Activated CD8-positive, alpha-beta memory T cell treated with anti-CD3 and anti-CD28 coated beads, Interleukin-2, amount 50 U/mL, for 24 hours (primary cell): Measurements from ENCODE around the gene COL6A6.

Experiments used
- DNase-seq: peaks from one replicate; pipeline ENCODE4 v3.0.0-alpha.2; 2020; ENCODE audit errors: extremely low read depth

Gene COL6A6

GRCh38 chr3:130516645-130517512 lies at the start of gene COL6A6:
Gene COL6A6 (plus strand): TSS chr3:130517177. CDS start chr3:130560365, 43,188 bp downstream.
- no peak for DNase-seq

- no peak for DNase-seq
Observed at GRCh38 chr3:130468311-130468710, 48.7 kb upstream of the COL6A6 start.

- no peak for DNase-seq
Observed at GRCh38 chr3:130470126-130470525, 46.9 kb upstream of the COL6A6 start.

GRCh38 chr3:130473416-130473815 lies 43.6 kb upstream of the COL6A6 start:
- no peak for DNase-seq

- no peak for DNase-seq
Observed at GRCh38 chr3:130480736-130481135, 36.2 kb upstream of the COL6A6 start.

GRCh38 chr3:130488288-130488687 lies 28.7 kb upstream of the COL6A6 start:
- no peak for DNase-seq

- DNase-seq: no peak
Observed at GRCh38 chr3:130488769-130489450, 28.1 kb upstream of the COL6A6 start.

GRCh38 chr3:130490241-130490640 lies 26.7 kb upstream of the COL6A6 start:
- DNase-seq: no peak

GRCh38 chr3:130491431-130491830 lies 25.5 kb upstream of the COL6A6 start:
- no peak for DNase-seq

GRCh38 chr3:130504701-130505100 lies 12.3 kb upstream of the COL6A6 start:
- DNase-seq: no peak

GRCh38 chr3:130506031-130506430 lies 10.9 kb upstream of the COL6A6 start:
- DNase-seq: no peak

- DNase-seq: no peak
Observed at GRCh38 chr3:130507746-130508145, 9.2 kb upstream of the COL6A6 start.

GRCh38 chr3:130509008-130509407 lies 8.0 kb upstream of the COL6A6 start:
- DNase-seq: no peak

- no peak for DNase-seq
Observed at GRCh38 chr3:130514681-130515080, 2.3 kb upstream of the COL6A6 start.

GRCh38 chr3:130515755-130516154 lies 1.2 kb upstream of the COL6A6 start:
- DNase-seq: no peak

- no peak for DNase-seq
Observed at GRCh38 chr3:130517602-130518001, 625 bp downstream of the COL6A6 start.

- DNase-seq: no peak
Observed at GRCh38 chr3:130519754-130520153, 2.8 kb downstream of the COL6A6 start.

GRCh38 chr3:130522399-130522798 lies 5.4 kb downstream of the COL6A6 start:
- no peak for DNase-seq

GRCh38 chr3:130527426-130527825 lies 10.4 kb downstream of the COL6A6 start:
- no peak for DNase-seq

- no peak for DNase-seq
Observed at GRCh38 chr3:130528120-130528519, 11.1 kb downstream of the COL6A6 start.

GRCh38 chr3:130529486-130530215 lies 12.7 kb downstream of the COL6A6 start:
- no peak for DNase-seq

- no peak for DNase-seq
Observed at GRCh38 chr3:130533247-130533646, 16.3 kb downstream of the COL6A6 start.
